AG09309 (cell line): ENCODE results near the gene USE1.
A peak's percentile ranks its signal among the peaks of the same experiment; 100 is the strongest.

Experiments
- DNase-seq: peaks from one replicate; pipeline ENCODE4 v3.0.0-alpha.2; 2010; ENCODE audit warnings: low read depth
- H3K4me3 ChIP-seq: 2 replicates; pipeline ENCODE4 v1.5.1; 2011; ENCODE audit warnings: mild to moderate bottlenecking, low read depth, low read length, moderate library complexity; ENCODE audit not compliant: control insufficient read depth
- TF ChIP-seq, protein P1 (sequence below): IDR thresholded peaks from 2 replicates; pipeline ENCODE4 v1.5.1; 2011; ENCODE audit warnings: mild to moderate bottlenecking, low read depth, low read length, inconsistent platforms; ENCODE audit not compliant: insufficient read depth, control insufficient read depth; ENCODE audit errors: missing control alignments

Gene USE1

DNA sequence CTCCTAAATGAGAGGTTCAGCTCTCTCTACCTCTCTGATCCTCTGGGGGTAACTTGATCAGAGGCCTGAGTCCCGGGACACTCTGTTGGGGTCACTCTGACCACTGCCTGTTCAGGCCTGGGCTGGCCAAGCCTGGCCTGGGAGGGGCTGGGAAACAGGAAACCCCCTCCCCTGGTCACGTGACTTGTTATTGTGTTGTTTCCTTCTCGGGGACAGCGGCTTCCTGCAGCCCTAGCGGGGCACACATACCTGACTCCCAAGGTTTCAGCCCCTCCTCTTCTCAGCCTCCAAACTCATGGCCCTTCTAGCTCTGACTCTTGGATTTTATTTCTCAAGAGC is 49.5 kb downstream of the USE1 start, which contains the start of gene USHBP1:
Gene USHBP1, minus strand, starts transcription at position 105 of the 339 bp plus-strand sequence. CDS start 446 bp downstream, outside the sequence.
- DNase-seq, result no peak
- H3K4me3 ChIP-seq, result no peak within 1 kb of the TSS
- TF ChIP-seq, protein P1, sequence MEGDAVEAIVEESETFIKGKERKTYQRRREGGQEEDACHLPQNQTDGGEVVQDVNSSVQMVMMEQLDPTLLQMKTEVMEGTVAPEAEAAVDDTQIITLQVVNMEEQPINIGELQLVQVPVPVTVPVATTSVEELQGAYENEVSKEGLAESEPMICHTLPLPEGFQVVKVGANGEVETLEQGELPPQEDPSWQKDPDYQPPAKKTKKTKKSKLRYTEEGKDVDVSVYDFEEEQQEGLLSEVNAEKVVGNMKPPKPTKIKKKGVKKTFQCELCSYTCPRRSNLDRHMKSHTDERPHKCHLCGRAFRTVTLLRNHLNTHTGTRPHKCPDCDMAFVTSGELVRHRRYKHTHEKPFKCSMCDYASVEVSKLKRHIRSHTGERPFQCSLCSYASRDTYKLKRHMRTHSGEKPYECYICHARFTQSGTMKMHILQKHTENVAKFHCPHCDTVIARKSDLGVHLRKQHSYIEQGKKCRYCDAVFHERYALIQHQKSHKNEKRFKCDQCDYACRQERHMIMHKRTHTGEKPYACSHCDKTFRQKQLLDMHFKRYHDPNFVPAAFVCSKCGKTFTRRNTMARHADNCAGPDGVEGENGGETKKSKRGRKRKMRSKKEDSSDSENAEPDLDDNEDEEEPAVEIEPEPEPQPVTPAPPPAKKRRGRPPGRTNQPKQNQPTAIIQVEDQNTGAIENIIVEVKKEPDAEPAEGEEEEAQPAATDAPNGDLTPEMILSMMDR, result no peak

DNA sequence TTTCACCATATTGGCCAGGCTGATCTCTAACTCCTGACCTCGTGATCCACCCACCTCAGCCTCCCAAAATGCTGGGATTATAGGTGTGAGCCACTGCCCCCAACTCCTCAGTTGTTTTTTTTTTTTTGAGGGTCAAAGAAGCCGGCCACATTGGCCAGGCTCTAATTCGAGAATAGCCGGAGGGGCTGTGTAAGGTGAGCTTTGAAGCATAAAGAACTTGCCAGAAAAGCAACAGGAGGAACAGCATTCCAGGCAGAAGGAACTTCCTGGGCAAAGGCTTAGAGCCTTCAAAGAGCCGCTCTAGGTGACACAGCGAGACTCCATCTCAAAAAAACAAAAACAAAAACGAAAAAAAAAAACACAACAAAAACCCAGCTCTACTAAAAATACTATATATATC is 50.9 kb downstream of the USE1 start:
- TF ChIP-seq, protein P1, result no peak
- no peak overlapping the region for H3K4me3 ChIP-seq
- no peak for DNase-seq

DNA sequence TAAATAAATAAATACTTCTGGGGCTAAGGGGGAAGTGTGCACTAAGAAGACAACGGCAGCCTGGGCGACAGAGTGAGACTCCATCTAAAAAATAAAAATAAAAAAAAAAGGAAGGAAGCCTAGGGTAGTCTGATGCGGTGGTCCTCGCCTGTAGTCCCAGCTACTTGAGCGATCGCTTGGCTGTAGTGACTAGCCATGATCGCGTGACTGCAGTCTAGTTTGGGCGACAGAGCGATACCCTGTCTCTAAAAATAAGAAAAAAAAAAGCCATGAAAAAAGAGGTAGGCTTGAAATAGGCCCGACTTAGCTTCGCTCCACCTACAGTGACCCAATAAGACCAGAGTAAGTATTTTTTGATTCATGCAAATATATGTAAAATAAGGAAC is 51.4 kb downstream of the USE1 start:
- TF ChIP-seq, protein P1, result no peak
- DNase-seq, result no peak
- no peak overlapping the region for H3K4me3 ChIP-seq

DNA sequence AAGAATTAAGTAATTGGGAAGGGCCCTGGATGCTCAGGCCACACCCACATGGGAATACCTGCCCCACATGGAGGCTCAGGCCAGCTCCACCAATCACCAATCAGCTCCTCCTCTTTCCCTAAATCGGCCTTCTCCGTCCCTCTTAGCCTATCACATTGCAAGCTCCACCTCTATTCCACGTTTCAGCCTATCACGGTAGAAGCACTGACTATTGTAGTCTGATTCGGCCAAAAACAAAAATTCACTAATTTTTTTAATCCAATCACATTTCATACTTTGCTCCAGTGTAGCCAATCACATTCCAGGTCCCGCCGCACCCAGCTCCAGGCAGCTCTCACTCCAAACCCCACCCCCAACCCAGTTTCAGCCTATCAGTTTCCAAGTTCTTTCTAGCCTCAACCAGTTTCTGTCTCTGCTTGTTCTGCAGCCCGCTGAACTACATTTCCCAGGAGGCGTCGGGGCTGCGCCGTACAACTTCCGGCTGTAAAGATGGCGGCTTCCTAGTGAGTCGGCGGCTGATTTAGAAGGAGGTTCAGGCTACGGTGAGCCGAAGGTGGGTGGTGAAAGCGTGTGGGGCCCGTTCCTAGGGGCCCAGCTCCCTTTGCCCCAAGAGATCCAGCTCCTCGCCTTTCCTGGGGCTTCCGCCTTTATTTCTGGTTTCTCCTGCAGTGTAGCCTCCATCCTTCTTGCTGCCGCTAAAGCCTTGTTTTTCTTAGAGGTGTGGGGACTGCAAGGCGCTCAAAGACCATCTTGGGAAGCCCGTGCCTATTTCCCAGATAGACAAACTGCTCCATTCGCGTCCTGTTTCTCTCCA is 52.0 kb downstream of the USE1 start, which contains the start of gene BABAM1:
Gene BABAM1, plus strand, starts transcription at position 469 of the 814 bp plus-strand sequence. CDS start 1,364 bp downstream, outside the sequence.
- H3K4me3 ChIP-seq, result peak within 1 kb of the TSS; percentile 90
- peak; percentile 99 for DNase-seq
- TF ChIP-seq, protein P1, result no peak

DNA sequence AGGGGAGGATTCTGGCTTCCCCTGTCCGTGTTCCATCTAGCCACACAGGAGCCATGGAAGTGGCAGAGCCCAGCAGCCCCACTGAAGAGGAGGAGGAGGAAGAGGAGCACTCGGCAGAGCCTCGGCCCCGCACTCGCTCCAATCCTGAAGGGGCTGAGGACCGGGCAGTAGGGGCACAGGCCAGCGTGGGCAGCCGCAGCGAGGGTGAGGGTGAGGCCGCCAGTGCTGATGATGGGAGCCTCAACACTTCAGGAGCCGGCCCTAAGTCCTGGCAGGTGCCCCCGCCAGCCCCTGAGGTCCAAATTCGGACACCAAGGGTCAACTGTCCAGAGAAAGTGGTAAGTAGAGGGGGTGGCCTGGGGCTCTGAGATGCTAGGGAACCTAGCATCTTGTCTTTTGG is 53.6 kb downstream of the USE1 start:
- TF ChIP-seq, protein P1, result no peak
- DNase-seq, result no peak
- H3K4me3 ChIP-seq, result no peak overlapping the region
